ENCODE results near the gene DNMT3A. TPM values are rescaled to one million over a fixed set of nuclear protein-coding genes. Genes with fewer than 3 reads are reported as not detected.

The DNMT3A gene
- total RNA-seq, 1 donor from 2014 or later = 29.5 TPM

DNA sequence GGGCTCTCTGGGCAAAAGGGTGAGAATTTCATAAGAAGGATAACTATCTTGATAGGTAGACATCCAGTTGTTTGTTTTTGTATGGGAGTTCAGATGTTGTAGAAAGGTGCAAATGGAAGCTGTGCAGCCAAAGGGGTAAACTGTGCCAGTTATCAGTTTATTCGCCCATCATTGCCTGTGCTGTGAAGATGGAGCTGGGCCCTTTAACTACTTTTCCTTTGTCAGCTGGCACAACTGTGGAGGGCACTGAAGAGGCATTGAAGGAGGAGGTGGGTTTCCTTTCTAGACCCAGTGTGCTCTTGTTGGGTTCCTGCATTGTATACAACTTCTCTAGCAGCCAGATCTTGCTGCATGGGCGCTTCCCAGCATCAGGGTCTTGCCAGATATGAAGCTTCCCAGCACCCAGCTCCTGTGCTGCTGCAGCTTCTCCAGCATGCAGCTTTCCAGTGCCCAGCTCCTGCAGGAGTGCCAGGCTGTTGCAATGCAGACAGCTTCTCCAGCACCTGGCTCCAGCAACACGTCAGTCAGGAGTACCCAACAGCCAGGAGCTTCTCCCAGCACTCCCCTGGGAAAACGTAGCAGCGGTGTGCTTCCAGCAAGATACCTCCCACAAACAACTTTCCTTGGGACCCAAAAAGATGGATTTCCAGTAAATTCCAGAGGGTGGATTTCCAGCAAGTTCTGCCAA lies 15.3 kb downstream of the DNMT3A start:
- DNase-seq (ENCODE audit: low read depth) = no peak

DNA sequence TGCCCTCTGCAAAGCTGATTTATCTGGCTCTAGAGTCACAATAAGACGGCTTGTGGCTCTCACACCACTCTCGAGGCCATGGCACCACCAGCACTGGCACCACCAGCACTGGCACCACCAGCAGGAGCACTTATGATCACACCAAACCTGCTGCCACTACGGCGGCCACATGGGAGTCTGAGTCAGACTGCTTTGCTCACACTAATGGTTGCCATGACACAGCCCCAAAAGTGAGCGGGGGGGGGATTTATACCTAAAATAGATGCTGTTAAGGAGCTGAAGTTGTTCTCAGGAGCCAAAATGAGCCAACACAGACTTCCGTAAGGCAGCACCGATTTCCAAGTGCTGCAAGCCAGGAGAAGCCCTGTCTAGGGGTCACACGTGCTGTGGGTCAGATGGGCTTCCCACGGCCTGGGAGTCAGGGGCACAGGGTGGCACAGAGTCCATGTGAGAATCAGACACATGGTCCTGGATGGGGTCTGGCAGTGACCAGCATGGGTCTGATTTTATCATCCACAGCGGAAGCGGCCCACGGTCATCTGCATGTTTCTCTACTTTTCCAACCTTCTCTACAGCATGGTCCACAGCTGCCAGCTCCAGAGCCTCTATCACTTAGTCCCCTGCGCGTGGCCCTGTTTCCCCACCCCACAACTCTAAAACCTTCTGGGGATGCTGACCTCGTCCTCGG lies 16.7 kb downstream of the DNMT3A start:
- no peak for DNase-seq (ENCODE audit: low read depth)

DNA sequence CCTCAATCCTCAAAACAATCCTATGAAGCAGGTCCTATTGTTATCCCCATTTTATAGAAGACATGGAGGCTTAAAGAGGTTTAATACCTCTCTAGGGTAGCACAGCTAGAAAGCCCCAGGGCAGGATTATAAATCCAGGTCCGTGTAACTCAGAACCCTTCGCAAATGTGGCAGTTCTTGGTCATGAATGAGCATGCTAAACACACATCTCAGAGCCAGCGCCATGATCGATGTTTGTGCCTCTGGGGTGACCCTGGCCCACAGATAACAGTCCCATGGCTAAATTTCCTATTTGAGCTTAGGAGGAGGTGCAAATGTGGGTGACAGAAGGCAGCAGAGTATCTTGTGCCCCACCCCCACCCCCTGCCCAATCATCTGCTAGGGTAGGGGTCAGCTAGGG lies 17.5 kb downstream of the DNMT3A start:
- no peak for DNase-seq (ENCODE audit: low read depth)

DNA sequence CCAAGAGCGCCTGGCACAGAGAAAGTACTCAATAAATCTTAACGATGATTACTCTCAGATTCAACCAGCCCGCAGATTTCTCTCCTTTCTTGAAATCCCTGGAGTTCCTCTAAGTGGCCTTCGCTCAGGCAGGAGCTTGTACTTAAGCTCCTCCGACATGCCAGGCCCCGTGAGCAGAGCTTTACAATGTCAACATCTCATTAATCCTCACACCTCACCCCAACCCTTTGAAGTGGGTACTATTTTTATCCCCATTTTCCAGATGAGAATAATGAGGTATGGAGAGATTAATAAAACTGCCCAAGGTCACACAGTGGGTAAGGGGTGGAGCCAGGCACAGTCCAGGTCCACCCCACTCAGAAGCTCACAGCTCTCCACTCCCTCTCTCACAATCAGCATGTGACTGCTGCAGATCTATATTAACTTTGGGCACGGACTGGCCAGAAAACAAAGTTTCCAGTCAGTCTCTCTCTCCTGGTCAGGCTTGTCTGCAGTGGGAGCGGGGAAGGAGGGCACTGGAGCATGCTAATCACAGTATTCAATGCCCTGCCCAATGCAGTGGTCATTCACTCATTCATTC lies 18.0 kb downstream of the DNMT3A start:
- DNase-seq (ENCODE audit: low read depth) = no peak

DNA sequence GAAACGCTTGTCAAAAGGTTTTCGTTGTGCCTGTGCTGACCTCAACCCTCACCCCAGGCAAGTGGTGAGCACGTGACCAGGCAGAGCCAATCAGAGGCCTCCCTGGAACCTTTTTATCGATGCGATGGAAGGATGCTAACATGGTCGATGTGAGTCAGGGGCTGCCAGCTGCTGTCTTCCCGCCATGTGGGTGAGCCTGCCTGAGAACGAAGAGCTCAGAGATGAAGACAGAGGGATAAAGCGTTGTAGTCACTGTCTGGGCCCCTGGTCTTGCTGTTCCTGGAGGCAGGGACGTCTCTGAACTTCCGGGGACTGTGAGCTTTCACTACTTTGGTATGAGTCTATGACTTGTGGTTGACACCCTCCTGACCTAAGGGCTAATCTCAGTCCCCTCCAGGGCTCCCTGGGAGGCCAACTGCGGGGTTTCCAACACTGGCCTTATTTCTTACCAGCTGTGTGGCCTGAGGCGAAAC lies 18.6 kb downstream of the DNMT3A start:
- DNase-seq (ENCODE audit: low read depth) = no peak

DNA sequence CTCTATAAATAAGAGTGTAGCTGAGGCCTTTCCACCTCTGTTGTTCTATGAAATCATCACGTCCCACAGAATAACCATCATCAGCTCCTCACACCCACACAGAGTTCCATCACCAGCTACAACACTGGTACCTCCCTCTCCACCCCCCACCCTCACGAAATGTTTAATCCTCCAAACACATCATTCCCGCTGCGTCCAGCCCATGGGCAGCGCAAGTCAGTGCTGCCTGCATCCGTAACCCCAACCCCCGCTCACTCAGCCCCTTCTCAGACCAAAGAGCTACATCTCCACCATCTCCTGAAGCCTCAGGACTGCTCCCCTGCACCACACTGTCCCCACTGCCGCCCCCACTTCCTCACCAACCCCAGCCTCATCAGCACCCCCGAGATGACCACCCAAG lies 19.4 kb downstream of the DNMT3A start:
- DNase-seq (ENCODE audit: low read depth) = no peak

DNA sequence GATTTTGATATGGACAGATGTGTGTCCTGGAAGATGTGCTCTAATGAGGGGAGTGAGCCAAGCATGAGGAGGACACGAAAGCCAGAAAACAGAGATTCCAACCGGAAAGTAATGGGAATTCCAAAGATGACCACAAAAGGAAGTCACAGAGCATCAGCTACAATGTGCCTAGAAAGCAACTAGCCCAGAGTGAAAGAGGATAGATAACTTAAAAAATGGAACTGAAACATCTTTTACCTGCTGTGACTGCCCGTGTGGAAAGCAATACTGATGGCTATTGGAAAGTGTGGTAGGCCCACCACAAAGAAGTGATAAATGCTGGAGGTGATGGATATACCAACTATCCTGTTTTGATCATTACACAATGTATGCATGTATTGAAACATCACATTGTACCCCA lies 21.6 kb downstream of the DNMT3A start:
- no peak for DNase-seq (ENCODE audit: low read depth)

DNA sequence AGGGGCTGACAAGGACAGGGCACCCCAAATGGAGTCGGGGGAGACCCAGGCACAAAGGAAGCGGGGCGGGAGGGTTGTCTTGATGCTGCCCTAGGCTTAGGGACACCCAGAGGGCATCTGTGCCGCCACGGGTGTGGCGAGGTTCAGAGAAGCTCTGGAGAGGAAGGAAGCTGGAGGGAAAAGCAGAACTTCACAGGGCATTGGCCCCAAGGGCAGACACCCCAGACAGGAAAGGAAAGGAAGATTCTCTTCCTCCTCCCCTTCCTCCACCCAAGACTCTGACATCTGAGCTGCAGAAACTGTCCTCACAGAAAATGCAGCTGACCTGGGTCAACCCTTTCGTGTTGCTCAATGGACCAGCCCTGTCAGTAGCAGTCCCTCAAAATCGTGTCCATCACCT lies 25.6 kb downstream of the DNMT3A start:
- DNase-seq (ENCODE audit: low read depth) = no peak

DNA sequence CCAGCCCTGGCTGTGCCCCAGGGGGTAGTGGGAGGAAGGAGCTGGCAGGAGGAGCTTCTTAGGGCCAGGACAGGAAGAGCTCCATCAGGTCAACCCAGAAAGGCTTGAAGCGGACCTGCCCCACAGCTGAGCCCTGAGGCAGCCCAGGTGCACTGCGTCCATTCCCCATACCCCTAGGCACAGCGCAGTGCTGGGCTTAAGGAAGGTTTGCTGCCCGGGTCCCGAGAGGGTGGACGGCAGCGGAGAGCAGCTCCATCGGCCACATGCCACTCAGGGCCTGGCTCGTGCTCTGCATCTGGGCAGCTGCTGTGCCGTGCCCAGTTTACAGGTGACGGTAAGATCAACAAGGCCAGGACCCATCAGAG lies 26.4 kb downstream of the DNMT3A start:
- DNase-seq (ENCODE audit: low read depth) = no peak

DNA sequence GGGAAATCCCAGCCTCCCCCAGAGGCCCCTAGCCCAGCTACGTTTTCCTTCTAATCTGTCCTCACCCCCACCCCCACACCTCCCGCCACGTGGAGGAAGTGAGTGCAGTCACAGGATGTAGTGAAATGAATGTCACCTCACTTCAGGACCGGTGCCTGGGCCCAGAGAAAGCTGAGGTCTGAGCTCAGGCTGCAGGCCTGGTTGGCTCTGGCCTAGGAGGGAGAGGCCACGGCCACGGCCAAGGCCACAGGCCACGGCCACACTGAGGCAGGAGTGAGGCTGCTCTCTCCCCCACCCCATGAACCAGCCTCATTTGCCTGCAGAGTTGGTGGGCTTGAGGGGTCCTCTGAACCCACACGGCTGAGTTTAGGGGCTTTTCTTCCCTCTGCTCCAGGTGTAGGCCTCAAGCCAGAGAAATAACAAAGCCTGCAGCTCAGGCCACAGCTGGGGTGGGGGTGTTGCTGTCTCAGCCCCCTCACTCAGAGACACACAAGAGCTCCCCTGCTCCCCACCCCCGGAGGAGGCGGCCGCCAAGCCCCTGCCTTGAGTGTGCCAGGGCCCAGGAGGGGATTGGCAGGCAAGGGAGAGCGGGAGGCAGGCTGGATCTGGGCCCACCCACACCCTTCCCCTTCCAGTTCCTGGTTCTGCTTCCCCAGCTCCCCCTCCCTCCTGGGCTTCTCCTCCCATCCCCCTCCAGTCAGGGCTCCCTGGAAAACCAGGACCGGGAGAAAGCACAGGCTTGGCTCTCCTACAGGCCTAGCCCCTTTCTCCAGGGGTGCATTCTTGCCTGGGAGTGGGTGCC lies 27.0 kb downstream of the DNMT3A start:
- DNase-seq (ENCODE audit: low read depth) = no peak

DNA sequence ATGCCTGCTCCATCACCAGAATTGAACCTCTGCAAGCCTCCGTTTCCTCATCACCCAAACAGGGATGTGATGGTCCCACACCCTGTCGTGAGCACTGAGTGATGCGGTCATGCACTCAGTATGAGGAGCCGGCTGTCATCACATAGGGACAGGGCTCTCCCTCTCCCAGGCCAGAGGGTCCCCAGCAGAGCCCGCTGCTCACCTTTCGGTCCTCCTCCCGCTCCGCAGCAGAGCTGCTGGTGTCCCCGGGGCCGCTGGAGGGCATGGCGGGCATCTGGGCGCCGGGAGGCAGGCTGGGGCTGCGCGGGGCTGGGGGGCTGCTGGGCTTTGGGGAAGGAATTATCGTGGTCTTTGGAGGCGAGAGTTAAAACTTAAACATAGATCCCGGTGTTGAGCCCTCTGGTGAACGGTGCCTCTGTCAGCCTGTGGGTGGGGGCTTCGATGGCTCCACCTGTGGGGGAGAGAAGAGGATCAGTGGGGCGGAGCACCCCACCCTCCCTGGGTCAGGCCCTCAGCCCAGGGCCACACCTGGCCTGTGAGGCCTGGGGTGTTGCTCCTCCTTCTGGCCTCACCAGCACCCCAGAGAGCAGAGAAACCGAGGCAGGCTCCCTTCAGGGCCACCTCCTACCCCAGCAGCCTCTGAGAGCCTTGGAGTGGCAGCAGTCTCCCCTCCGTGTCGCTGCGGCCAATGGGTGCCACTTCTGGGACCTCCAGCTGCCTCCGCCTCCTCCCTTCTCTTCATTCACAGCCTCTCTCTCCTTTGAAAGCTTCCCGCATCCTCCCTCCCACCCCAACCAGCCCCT lies 27.8 kb downstream of the DNMT3A start:
- no peak for DNase-seq (ENCODE audit: low read depth)

DNA sequence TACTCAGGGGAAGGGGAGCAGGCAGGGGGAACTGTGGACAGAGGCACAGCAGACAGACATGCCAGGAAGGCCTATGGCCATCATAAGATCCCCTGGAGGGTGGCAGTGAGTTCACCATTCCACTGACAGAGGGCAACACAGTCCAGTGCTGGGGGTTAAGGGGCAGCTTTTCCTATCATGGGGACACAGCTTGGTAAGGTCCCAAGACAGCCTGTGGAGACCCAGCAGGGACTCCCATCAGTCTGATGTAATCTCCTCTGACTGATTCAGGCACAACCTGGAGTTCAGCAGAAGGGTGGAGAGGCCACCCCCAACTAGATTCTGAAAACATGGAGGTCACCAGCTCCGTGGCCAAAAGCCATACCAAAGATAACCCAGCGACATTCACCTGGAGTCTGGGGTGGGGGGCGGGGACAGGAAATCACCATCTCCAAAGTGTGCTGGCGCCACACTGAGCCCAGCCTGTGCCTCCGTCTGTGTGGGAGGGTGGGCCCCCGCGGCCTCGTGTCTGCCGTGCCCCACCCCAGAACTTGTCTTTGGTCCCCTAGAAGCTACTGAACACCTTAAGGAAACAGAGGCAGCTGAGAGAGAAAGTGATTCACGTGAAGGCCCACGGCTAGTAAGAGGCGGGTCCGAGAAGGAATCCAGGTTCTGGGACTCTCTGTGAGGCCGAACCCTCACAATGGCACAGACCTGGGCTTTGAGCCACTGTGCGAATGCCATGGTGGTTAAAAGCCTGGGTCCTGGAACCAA lies 28.6 kb downstream of the DNMT3A start:
- no peak for DNase-seq (ENCODE audit: low read depth)

DNA sequence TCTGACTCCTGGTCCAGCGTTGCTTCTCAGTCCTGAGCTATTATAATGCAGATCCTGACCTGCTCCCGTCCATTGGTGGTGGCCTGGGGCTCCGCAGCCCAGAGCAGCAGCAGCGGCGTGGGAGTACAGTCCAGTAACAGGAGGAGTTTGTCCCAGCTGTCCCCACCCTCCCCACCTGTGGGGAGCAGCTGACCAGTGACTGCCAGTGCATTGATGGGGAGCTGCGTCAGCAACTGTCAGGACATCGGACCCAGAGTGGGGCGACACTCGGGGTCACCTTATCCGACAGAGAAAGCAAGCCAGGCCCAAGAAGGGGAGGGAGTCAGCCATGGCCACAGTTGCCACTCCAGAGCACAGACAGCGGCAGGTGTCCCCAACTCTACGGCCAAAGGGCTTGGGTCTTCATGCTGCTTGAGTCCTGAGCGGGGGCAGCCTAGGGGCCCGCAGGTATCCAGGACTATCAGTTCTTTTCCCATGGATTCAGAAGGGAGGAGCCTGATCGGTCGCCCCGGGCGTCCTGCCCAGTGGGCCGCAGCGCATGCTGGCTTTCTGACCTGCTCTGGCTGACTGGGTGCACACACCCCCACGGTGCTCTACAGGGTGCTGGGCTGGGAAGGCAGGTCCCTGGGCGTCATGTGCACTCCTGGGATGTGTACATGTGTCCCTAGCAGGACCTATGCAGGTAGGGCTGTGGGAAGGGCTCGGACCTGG lies 29.7 kb downstream of the DNMT3A start:
- DNase-seq (ENCODE audit: low read depth) = peak; percentile 30

DNA sequence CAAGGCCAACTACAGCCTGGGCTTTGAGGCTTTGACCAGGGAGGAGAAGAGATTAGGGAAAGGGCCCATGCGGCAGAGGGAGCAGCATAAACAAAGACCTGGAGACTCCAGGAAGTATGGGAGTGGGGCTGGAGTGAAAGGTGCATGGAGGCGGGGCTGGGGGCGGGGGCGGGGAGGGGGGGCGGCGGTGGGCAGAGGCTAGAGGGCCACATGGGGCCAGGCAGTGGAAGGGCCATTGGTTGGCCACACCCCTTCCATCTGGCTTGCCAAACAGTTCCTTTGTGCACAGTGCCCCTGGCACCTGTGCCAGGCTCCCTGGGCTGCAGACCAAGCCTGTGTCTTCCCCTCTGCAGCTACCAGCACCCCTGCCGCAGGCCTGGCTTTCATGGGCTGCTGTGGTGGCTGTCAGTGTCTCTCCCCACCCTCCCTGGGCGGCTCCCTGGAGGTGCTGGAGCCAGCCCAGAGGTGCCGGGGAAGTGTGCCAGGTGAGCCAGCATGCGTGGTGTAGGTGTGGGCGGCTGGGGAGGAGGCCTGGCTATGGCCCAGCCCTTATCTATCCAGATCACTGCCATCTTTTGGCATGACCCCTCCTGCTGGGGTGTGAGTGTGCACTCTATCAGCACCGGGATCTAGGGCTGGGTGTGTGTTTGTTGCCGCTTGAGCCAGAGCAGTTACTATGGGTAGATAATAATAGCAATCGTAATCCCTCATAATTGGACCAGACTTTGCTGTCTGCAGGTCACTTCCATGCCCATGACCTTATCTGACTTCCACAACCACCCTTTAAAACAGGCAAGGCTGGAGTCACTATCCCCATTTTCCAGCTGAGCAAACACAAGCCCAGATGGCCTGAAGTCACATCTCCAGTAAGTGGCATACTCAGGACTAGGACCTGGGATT lies 30.5 kb downstream of the DNMT3A start:
- DNase-seq (ENCODE audit: low read depth) = no peak

DNA sequence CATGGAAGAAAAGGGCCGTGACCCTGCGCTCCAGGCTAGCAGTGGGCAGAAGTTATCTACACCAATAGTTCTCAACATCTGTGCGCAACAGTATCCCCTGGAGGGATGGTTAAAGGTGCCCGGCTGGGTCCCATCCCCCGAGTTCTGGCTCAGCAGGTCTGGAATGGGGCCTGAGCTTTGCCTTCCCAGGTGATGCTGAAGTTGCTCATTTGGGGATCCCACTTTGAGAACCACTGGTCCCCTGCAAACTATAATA lies 31.1 kb downstream of the DNMT3A start:
- no peak for DNase-seq (ENCODE audit: low read depth)

DNA sequence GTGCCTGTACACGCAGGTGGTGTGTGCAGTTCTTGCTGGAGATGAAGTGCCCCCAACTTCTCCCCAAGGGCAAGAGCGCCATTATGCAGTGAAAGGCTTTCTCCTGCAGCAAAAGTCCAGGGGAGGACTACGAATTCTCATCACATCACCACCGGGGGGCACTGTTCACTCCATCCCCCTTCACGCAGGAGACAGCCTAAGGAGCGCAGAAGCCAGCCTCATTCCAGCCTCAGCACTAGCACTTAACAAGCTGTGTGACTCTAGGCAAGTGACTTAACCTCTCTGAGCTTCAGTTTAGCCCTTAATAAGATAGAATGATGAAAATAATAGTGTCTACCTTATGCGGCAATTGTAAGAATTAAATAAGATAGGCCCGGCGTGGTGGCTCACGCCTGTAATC lies 32.3 kb downstream of the DNMT3A start:
- DNase-seq (ENCODE audit: low read depth) = no peak

DNA sequence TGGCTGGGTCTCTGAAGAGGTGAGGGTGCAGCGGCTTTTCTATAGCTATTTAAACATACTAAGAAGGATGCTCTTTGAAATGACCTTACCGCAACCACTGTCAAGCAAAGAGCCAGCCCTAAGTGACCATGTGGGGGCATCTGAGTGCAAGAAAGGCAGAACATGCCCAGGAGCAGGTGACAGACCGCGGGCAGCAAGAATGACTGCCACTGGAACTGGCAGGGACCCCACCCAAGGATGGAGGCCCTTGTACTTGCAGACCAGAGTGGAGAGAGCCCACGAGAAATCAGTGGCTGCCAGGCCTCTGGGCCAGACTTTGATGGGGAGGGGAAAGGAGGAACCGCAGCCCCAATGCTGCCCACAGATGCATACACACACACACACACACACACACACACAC lies 33.1 kb downstream of the DNMT3A start:
- no peak for DNase-seq (ENCODE audit: low read depth)

DNA sequence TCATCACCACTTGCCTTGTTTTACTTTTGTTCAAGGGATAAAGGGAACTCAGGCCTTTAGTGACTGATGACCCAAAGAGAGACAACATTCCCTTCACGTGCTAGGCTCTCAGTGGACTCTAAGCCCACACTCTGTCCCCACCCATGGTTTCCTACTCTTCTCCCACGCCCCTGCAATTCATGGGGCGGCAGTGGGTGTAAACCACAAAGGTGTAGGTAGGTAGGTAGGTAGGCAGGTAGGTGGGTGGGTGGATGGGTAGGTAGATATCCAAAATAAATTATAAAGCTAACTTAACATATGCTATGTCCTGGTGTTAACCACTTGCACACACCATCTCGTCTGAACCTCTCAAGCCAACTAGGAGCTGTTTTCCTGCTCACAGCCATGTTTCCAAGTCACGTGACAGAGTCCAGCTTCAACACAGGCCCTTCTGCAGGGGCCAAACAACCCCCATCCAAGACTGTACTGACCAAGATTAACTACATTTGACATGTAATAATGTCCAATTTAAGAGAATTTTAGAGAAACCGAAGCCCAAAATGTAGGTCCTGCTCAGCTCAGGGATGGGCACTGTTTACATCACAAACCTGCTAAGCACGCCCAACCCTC lies 33.7 kb downstream of the DNMT3A start:
- no peak for DNase-seq (ENCODE audit: low read depth)

DNA sequence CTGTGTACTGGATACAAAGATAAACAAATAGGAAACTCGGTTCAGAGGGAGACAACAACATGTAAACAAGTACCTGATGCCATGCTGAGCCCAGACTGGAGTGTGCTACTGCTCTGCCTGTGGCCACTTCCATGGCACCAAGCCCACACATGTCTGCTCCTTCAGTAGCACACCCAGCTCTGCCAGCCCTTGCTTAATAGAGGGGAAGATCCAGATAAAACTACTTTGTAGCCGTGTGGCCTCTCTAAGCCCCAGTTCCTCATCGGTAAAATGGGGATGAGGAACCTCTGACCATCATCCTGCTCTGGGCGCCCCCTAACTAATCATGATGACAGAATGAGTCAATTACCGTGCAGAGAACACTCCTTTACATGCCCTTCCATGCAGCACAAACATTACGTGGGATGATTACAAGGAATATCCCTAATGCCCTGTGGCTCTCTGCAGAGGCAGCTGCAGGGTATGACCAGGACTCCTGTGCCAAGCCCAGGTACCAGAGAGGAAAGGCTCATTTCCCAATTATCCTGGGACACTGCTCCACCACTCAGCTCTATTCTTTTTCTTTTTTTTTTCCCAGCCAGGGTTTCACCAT lies 34.9 kb downstream of the DNMT3A start:
- DNase-seq (ENCODE audit: low read depth) = no peak

Measured in renal cortical epithelial cell (primary cell).